Prostate gland (tissue), 2 donors: ENCODE results near the gene ZFHX3.

ENCODE experiments used
- CTCF ChIP-seq, 4 experiments: fragments of 200-600 bp in 2 of 4; fragments of 450-650 bp in 2 of 4; sonication (generic) in 2 of 4; IDR thresholded peaks; 1 replicate in 3 of 4; 2 replicates in 1 of 4; pipeline ENCODE4 v1.5.1; 2016 to 2019; ENCODE audit warnings: antibody characterized with exemption in 4 of 4, mild to moderate bottlenecking in 2 of 4, moderate library complexity in 2 of 4
- POLR2A ChIP-seq: fragments of 450-650 bp; IDR thresholded peaks from one replicate; pipeline ENCODE4 v1.6.1; 2016; ENCODE audit warnings: antibody characterized with exemption, mild to moderate bottlenecking
- POLR2AphosphoS5 ChIP-seq: sonication (generic); formaldehyde crosslinking; IDR thresholded peaks from one replicate; pipeline ENCODE4 v1.6.1; 2017; ENCODE audit warnings: antibody characterized with exemption

- TF ChIP-seq POLR2AphosphoS5: no peak
- TF ChIP-seq CTCF (IDR thresholded peaks at IDR 0.05): no peak
- TF ChIP-seq POLR2A: no peak
These were observed 145.7 kb downstream of the ZFHX3 start for GRCh38 chr16:72902206-72902605.
